H9 (cell line): ENCODE measurements around the gene CXCL14. TPM values are rescaled to one million over a fixed set of nuclear protein-coding genes. Genes with fewer than 3 reads are reported as not detected.

ENCODE experiments used
- DNase-seq: peaks from one replicate; pipeline ENCODE4 v3.0.0-alpha.2; 2017
- H2AFZ ChIP-seq: one replicate; pipeline ENCODE4 v1.6.1; 2013; ENCODE audit warnings: mild to moderate bottlenecking, low read length, control low read depth, moderate library complexity
- H2AK5ac ChIP-seq: 2 replicates; pipeline ENCODE4 v1.6.1; 2013; ENCODE audit warnings: low read length, control low read depth, mixed read lengths; ENCODE audit not compliant: insufficient read length
- H2BK120ac ChIP-seq: one replicate; pipeline ENCODE4 v1.6.1; 2013; ENCODE audit warnings: low read depth, mild to moderate bottlenecking, low read length, control low read depth, inconsistent platforms; ENCODE audit not compliant: poor library complexity, severe bottlenecking
- H2BK12ac ChIP-seq: 2 replicates; pipeline ENCODE4 v1.6.1; 2013; ENCODE audit warnings: low read length, control low read depth, mixed read lengths, low read depth; ENCODE audit not compliant: insufficient read length
- H2BK15ac ChIP-seq: 2 replicates; pipeline ENCODE4 v1.6.1; 2013; ENCODE audit warnings: low read depth, low read length, control low read depth
- H2BK20ac ChIP-seq: one replicate; pipeline ENCODE4 v1.6.1; 2013; ENCODE audit warnings: low read depth, mild to moderate bottlenecking, low read length, control low read depth, inconsistent platforms; ENCODE audit not compliant: poor library complexity, severe bottlenecking
- H2BK5ac ChIP-seq: 2 replicates; pipeline ENCODE4 v1.6.1; 2013; ENCODE audit warnings: low read length, control low read depth, mixed read lengths; ENCODE audit not compliant: insufficient read length
- H3K14ac ChIP-seq: 2 replicates; pipeline ENCODE4 v1.6.1; 2013; ENCODE audit warnings: low read length, control low read depth; ENCODE audit not compliant: insufficient read depth
- H3K18ac ChIP-seq: 2 replicates; pipeline ENCODE4 v1.6.1; 2013; ENCODE audit warnings: low read depth, mild to moderate bottlenecking, mixed read lengths, low read length, control low read depth; ENCODE audit not compliant: insufficient read length
- H3K23ac ChIP-seq: 2 replicates; pipeline ENCODE4 v1.6.1; 2013; ENCODE audit warnings: low read length, control low read depth, mixed read lengths, low read depth; ENCODE audit not compliant: insufficient read length
- H3K23me2 ChIP-seq: 2 replicates; pipeline ENCODE4 v1.6.1; 2013; ENCODE audit warnings: low read depth, mild to moderate bottlenecking, mixed read lengths, low read length, control low read depth; ENCODE audit not compliant: insufficient read length, poor library complexity, severe bottlenecking
- H3K27ac ChIP-seq: 2 replicates; pipeline ENCODE4 v1.5.1; 2013; ENCODE audit warnings: low read length, control low read depth, mixed read lengths, low read depth; ENCODE audit not compliant: insufficient read length
- H3K27me3 ChIP-seq: 2 replicates; pipeline ENCODE4 v1.6.1; 2013; ENCODE audit warnings: low read length, control low read depth, inconsistent platforms; ENCODE audit not compliant: insufficient read depth
- H3K4ac ChIP-seq: 2 replicates; pipeline ENCODE4 v1.6.1; 2013; ENCODE audit warnings: low read depth, mild to moderate bottlenecking, control low read depth, inconsistent platforms, low read length, moderate library complexity
- H3K4me1 ChIP-seq: 2 replicates; pipeline ENCODE4 v1.6.1; 2013; ENCODE audit warnings: low read length, control low read depth, inconsistent platforms; ENCODE audit not compliant: insufficient read depth
- H3K4me2 ChIP-seq: 2 replicates; pipeline ENCODE4 v1.6.1; 2013; ENCODE audit warnings: low read length, control low read depth, mixed read lengths; ENCODE audit not compliant: insufficient read length, insufficient read depth
- H3K56ac ChIP-seq: 2 replicates; pipeline ENCODE4 v1.6.1; 2013; ENCODE audit warnings: low read depth, mild to moderate bottlenecking, mixed read lengths, low read length, control low read depth; ENCODE audit not compliant: insufficient read length
- H3K79me1 ChIP-seq: 2 replicates; pipeline ENCODE4 v1.6.1; 2013; ENCODE audit warnings: low read depth, mild to moderate bottlenecking, moderate library complexity, low read length, control low read depth, inconsistent platforms; ENCODE audit not compliant: insufficient read depth, poor library complexity, severe bottlenecking
- H3K79me2 ChIP-seq: 2 replicates; pipeline ENCODE4 v1.6.1; 2013; ENCODE audit warnings: low read length, control low read depth, inconsistent platforms; ENCODE audit not compliant: insufficient read depth
- H3K9ac ChIP-seq: 2 replicates; pipeline ENCODE4 v1.6.1; 2013; ENCODE audit warnings: low read length, control low read depth, mixed read lengths; ENCODE audit not compliant: insufficient read length; ENCODE audit errors: extremely low read depth
- H3K9me3 ChIP-seq: one replicate; pipeline ENCODE4 v1.6.1; 2013; ENCODE audit warnings: low read depth, low read length, inconsistent platforms; ENCODE audit not compliant: control insufficient read depth
- H3T11ph ChIP-seq: one replicate; pipeline ENCODE4 v1.6.1; 2013; ENCODE audit warnings: mild to moderate bottlenecking, low read length, control low read depth, inconsistent platforms
- H4K20me1 ChIP-seq: one replicate; pipeline ENCODE4 v1.6.1; 2013; ENCODE audit not compliant: control insufficient read depth, insufficient read length, insufficient read depth
- H4K5ac ChIP-seq: 2 replicates; pipeline ENCODE4 v1.6.1; 2013; ENCODE audit warnings: low read depth, mild to moderate bottlenecking, mixed read lengths, low read length, control low read depth; ENCODE audit not compliant: insufficient read length
- H4K8ac ChIP-seq: replicated peaks from 2 replicates; pipeline ENCODE4 v1.6.1; 2013; ENCODE audit warnings: low read length, control low read depth, mixed read lengths, low read depth; ENCODE audit not compliant: insufficient read length
- H4K91ac ChIP-seq: 2 replicates; pipeline ENCODE4 v1.6.1; 2013; ENCODE audit warnings: low read depth, mild to moderate bottlenecking, moderate library complexity, mixed read lengths, low read length, control low read depth; ENCODE audit not compliant: insufficient read length
- H3K27ac Mint-ChIP-seq, 3 experiments: 2 replicates in 2 of 3; 3 replicates in 1 of 3; pipeline ENCODE4 v1.8.0; 2020 to 2021; ENCODE audit warnings: mixed read lengths in 3 of 3, mild to moderate bottlenecking in 1 of 3, moderate library complexity in 1 of 3
- H3K27me3 Mint-ChIP-seq: 2 replicates; pipeline ENCODE4 v1.8.0; 2021; ENCODE audit warnings: low read depth, mild to moderate bottlenecking, moderate library complexity, mixed read lengths
- H3K36me3 Mint-ChIP-seq, 3 experiments: 2 replicates in 2 of 3; 3 replicates in 1 of 3; pipeline ENCODE4 v1.8.0; 2020 to 2021; ENCODE audit warnings: low read depth in 3 of 3, mixed read lengths in 3 of 3; ENCODE audit not compliant: insufficient read depth in 1 of 3
- H3K4me1 Mint-ChIP-seq, 2 experiments: 2 replicates each; pipeline ENCODE4 v1.8.0; 2020; ENCODE audit warnings: mixed read lengths in 2 of 2
- H3K4me3 Mint-ChIP-seq, 2 experiments: 2 replicates in 1 of 2; 3 replicates in 1 of 2; pipeline ENCODE4 v1.8.0; 2020 to 2021; ENCODE audit warnings: mild to moderate bottlenecking in 2 of 2, mixed read lengths in 2 of 2, moderate library complexity in 1 of 2
- H3K9me3 Mint-ChIP-seq, 2 experiments: 2 replicates in 1 of 2; 3 replicates in 1 of 2; pipeline ENCODE4 v1.8.0; 2020; ENCODE audit warnings: mild to moderate bottlenecking in 2 of 2, mixed read lengths in 2 of 2, moderate library complexity in 1 of 2
- WGBS: extraction: QIAGEN DNeasy Blood & Tissue Kit; methylation state at CpG from one replicate; pipeline ENCODE4 v1.1.7; 2013; ENCODE audit warnings: missing lambda C conversion rate, low lambda C conversion rate, mixed read lengths; ENCODE audit not compliant: insufficient read length; ENCODE audit errors: extremely low coverage; 5-methylcytosine and 5-hydroxymethylcytosine counted together
- total RNA-seq: library from RNA; stranded (reverse); gene quantifications from 2 replicates; pipeline ENCODE4 v1.2.1, GENCODE V29; 2021
- TF ChIP-seq, protein P1 (sequence below): fragments of 200-600 bp; sonication (generic); conservative IDR thresholded peaks from 3 replicates; pipeline ENCODE4 v1.8.0; 2021; ENCODE audit warnings: antibody characterized with exemption, mild to moderate bottlenecking

Gene CXCL14
- total RNA-seq, 1 experiment from 2014 or later, result 1.1 TPM

DNA sequence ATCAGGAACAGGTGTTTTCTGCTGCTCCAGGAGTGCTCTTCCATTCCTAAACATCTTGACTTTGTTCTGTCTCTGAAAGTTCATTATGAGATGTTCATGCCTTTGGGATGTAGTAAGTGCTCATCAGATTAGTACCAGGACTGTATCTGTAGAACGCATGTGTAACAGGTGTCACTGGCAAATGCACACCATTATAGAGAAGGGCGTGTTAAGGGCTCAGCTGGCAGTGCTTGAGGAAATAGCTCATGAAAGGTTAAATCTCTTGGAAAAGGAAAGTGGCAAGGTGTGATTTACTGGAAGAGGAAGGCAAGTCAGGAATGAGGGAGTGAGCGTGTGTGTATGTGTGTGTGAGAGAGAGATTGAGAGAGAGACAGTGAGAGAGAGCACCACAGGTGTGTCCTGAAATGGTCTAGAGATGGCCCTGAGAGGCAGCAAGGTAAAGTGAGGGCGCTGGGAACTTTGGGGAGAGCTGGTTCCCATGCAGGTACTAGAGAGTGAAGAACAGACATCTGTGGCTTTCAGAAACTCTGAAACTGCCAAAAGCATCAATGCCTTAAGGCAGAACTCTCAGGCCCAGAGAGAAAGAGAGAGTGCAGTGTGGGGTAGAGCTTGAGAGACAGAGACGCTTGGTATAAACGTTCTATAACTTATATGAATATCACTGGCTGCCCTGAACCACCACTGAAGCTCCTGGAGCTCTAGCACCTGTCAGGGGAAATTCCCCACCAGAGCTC is 13.7 kb upstream of the CXCL14 start:
- Histone ChIP-seq H3T11ph (no peak overlapping the region), H4K8ac (no peak overlapping the region), H3K23me2 (no peaks in the 10 kb centered on the region), H3K23ac (no peak overlapping the region), H3K14ac (no peak overlapping the region), H3K18ac (no peak overlapping the region), H2BK20ac (no peak overlapping the region), H3K79me1 (no peaks in the 10 kb centered on the region), H3K4ac (no peak overlapping the region), H4K5ac (no peak overlapping the region), H3K9me3 (no peaks in the 10 kb centered on the region), H2BK120ac (no peak overlapping the region), H4K20me1 (no peaks in the 10 kb centered on the region), H3K56ac (no peak overlapping the region), H3K4me2 (no peak overlapping the region), H3K27ac (no peak overlapping the region), H3K27me3 (no peaks in the 10 kb centered on the region), H4K91ac (no peak overlapping the region), H3K9ac (no peak overlapping the region), H2AK5ac (no peak overlapping the region), H2BK5ac (no peak overlapping the region), H3K79me2 (no peaks in the 10 kb centered on the region), H2BK15ac (no peak overlapping the region), H2AFZ (no peak overlapping the region), H3K4me1 (no peaks in the 10 kb centered on the region), H2BK12ac (no peak overlapping the region)
- TF ChIP-seq, protein P1, sequence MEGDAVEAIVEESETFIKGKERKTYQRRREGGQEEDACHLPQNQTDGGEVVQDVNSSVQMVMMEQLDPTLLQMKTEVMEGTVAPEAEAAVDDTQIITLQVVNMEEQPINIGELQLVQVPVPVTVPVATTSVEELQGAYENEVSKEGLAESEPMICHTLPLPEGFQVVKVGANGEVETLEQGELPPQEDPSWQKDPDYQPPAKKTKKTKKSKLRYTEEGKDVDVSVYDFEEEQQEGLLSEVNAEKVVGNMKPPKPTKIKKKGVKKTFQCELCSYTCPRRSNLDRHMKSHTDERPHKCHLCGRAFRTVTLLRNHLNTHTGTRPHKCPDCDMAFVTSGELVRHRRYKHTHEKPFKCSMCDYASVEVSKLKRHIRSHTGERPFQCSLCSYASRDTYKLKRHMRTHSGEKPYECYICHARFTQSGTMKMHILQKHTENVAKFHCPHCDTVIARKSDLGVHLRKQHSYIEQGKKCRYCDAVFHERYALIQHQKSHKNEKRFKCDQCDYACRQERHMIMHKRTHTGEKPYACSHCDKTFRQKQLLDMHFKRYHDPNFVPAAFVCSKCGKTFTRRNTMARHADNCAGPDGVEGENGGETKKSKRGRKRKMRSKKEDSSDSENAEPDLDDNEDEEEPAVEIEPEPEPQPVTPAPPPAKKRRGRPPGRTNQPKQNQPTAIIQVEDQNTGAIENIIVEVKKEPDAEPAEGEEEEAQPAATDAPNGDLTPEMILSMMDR, result no peak
- H3K36me3 Mint-ChIP-seq, result no peaks in the 10 kb centered on the region
- no peak overlapping the region; a peak in 1 of 7 replicates for H3K27ac Mint-ChIP-seq
- H3K4me1 Mint-ChIP-seq, result peaks cover 0 to 2% of the 10 kb centered on the region in 2 experiments; a peak in 1 of 4 replicates
- H3K27me3 Mint-ChIP-seq, result peaks cover 18% of the 10 kb centered on the region
- H3K4me3 Mint-ChIP-seq, result no peak overlapping the region
- 100% methylated on average over 1 of the region's 6 CpGs for WGBS
- H3K9me3 Mint-ChIP-seq, result no peaks in the 10 kb centered on the region
- DNase-seq, result no peak
